AG10803 (cell line): ENCODE measurements around the gene LRIG3.
A peak's percentile ranks its signal among the peaks of the same experiment; 100 is the strongest.

ENCODE experiments used
- DNase-seq: peaks from one replicate; pipeline ENCODE4 v3.0.0; 2010; ENCODE audit warnings: low read depth
- H3K4me3 ChIP-seq: 2 replicates; pipeline ENCODE4 v1.5.1; 2011; ENCODE audit warnings: mild to moderate bottlenecking, low read length, control low read depth
- TF ChIP-seq, protein P1 (sequence below): conservative IDR thresholded peaks from 2 replicates; pipeline ENCODE4 v1.5.1; 2011; ENCODE audit warnings: mild to moderate bottlenecking, low read length, control low read depth, inconsistent platforms

LRIG3 gene

DNA sequence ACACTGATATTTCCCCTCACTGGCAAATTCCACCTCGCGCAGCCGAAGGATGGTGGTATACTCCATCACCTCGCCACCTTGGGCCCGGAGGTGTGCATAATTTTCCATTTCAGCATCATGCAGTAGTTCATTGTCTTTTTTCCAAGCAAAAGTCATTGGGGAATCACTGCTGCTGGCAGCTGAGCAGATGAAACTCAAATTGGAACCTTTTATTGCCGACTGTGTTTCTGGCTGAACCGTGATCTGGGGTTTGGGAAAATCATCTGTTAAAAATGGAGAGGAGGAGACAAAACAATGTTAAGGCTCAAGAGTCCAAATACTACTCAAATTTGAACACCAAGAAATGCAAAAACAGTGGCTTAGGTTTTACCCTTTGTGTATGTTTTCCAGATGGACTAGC, 39.7 kb downstream of the LRIG3 start:
- TF ChIP-seq, protein P1, sequence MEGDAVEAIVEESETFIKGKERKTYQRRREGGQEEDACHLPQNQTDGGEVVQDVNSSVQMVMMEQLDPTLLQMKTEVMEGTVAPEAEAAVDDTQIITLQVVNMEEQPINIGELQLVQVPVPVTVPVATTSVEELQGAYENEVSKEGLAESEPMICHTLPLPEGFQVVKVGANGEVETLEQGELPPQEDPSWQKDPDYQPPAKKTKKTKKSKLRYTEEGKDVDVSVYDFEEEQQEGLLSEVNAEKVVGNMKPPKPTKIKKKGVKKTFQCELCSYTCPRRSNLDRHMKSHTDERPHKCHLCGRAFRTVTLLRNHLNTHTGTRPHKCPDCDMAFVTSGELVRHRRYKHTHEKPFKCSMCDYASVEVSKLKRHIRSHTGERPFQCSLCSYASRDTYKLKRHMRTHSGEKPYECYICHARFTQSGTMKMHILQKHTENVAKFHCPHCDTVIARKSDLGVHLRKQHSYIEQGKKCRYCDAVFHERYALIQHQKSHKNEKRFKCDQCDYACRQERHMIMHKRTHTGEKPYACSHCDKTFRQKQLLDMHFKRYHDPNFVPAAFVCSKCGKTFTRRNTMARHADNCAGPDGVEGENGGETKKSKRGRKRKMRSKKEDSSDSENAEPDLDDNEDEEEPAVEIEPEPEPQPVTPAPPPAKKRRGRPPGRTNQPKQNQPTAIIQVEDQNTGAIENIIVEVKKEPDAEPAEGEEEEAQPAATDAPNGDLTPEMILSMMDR, result no peak
- DNase-seq, result no peak
- H3K4me3 ChIP-seq, result no peak overlapping the region

GRCh38 chr12:58877243-58877743, 43.0 kb downstream of the LRIG3 start:
- TF ChIP-seq, protein P1, result no peak
- peak; percentile 86 for DNase-seq
- H3K4me3 ChIP-seq, result no peak overlapping the region

- no peak overlapping the region for H3K4me3 ChIP-seq
- peak; percentile 71 for DNase-seq
- TF ChIP-seq, protein P1, result no peak
These were observed 46.8 kb downstream of the LRIG3 start for GRCh38 chr12:58873496-58873895.

- H3K4me3 ChIP-seq, result peak overlapping the region; percentile 28
- peak; percentile 63 for DNase-seq
- TF ChIP-seq, protein P1, result no peak
These were observed 48.7 kb downstream of the LRIG3 start for GRCh38 chr12:58871556-58871955.

GRCh38 chr12:58870595-58870994, 49.7 kb downstream of the LRIG3 start:
- TF ChIP-seq, protein P1, result no peak
- DNase-seq, result peak; percentile 39

GRCh38 chr12:58860788-58861240, 59.5 kb downstream of the LRIG3 start:
- no peak overlapping the region for H3K4me3 ChIP-seq
- TF ChIP-seq, protein P1, result no peak
- DNase-seq, result no peak

More at GRCh38 chr12:58870595-58870994, 49.7 kb downstream of the LRIG3 start:
- H3K4me3 ChIP-seq, result no peak overlapping the region

GRCh38 chr12:58860056-58860787, 60.1 kb downstream of the LRIG3 start:
- no peak overlapping the region for H3K4me3 ChIP-seq
- DNase-seq, result no peak
- TF ChIP-seq, protein P1, result no peak
